ENCODE data around the gene DPYSL3. TPM values are rescaled to one million over a fixed set of nuclear protein-coding genes. Genes with fewer than 3 reads are reported as not detected.

Gene DPYSL3
- polyA plus RNA-seq, 3 donors, result 3.8 to 77.3 (median 31.8) TPM

DNA sequence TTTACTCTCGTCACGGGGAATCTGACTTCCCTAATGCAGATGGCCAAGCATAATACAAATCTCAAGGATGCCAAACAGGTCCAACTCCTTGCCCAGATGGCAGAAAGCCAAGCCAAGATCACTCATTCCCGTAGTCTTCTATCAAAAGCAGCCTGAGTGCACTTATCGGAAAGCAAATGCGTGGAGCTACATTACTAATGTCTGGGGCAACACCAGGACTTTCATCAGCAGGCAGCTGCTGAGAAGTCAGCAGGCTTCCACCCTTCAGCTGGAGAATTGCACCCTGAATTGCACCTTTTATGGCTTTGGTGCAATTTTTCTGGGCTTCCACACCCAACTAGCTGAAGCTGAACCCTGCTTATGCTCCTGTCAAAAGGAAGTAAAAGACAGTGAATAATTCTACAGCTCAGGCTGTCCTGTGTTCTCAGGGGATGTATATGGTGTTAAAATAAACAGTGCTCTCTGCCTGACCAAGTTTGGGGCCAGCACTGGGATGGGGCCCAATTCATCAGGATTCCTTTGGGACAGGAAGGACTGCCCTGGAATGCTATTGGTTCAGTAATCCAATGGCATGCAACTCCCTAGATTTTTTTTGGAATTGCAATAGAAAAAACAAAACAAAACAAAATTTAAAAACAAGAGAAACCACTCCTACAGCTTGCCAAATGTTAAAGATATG lies 92.6 kb downstream of the DPYSL3 start:
- 24 to 38% (median 33%) methylated on average over 5 of the region's 5 CpGs for WGBS, 3 donors
- peak overlapping the region; percentile 43 for H3K27ac ChIP-seq (ENCODE audit: low read depth, low read length)

GRCh38 chr5:147415651-147416050 lies 94.2 kb downstream of the DPYSL3 start:
- WGBS, 3 donors, result 76 to 87% (median 83%) methylated on average over 3 of the region's 3 CpGs
- no peak overlapping the region for H3K27ac ChIP-seq (ENCODE audit: low read depth, low read length)

- H3K27ac ChIP-seq (ENCODE audit: low read depth, low read length), result no peak overlapping the region
- WGBS, 3 donors, result 81 to 90% (median 89%) methylated on average over 3 of the region's 3 CpGs
These were observed 96.6 kb downstream of the DPYSL3 start for GRCh38 chr5:147413266-147413665.

GRCh38 chr5:147412561-147412960 lies 97.3 kb downstream of the DPYSL3 start:
- 90 to 97% (median 92%) methylated on average over 2 of the region's 2 CpGs for WGBS, 3 donors
- H3K27ac ChIP-seq (ENCODE audit: low read depth, low read length), result no peak overlapping the region

DNA sequence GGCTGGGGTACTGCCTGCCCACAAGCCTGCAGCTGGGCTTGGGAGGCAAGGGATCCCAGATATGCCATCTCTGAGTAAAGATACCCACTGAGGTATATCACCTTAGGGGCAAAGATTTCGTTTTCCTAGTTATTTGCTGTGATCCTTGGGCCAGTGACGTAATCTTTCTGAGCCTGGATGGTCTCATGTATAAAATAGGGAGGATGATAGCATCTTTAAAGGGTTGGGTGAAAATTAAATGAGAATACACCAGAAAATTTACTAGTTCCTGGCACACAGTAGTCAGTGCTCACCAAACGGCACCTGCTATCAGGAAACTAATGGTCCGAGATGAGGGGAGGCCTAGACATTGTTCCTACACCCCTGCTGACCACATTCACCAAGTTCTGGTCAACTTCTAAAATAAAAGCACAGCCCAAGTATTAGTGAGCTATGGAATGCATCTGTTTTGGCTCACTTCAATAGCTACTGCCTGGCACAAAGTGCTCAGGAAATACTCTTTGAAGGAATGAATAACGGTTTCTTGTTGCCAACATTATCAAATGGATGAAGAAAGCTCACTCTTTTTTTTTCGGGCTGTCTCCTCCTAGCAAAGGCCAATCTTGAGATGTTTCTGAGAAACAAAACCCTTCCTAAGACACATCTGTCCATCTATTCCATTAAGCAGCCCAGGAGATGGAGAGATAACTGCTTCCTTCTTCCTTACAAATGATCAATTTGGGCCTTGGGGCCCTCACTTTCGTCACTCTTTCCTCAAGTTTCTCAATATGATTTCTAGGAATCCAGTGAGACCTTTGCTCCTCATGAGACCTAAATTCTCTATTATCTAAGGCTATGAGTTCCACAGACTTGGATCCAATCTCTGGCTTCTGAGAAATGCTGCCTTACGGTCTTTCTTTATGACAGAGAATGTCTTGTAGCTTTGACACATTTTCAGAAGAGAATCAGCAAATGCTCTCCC lies 98.2 kb downstream of the DPYSL3 start:
- 54 to 66% (median 59%) methylated on average over 8 of the region's 8 CpGs for WGBS, 3 donors
- no peak overlapping the region for H3K27ac ChIP-seq (ENCODE audit: low read depth, low read length)

GRCh38 chr5:147410496-147411358 lies 99.1 kb downstream of the DPYSL3 start:
- 64 to 78% (median 65%) methylated on average over 8 of the region's 8 CpGs for WGBS, 3 donors
- no peak overlapping the region for H3K27ac ChIP-seq (ENCODE audit: low read depth, low read length)

GRCh38 chr5:147408980-147409379 lies 100.9 kb downstream of the DPYSL3 start:
- 95 to 99% (median 97%) methylated on average over 2 of the region's 2 CpGs for WGBS, 3 donors
- no peak overlapping the region for H3K27ac ChIP-seq (ENCODE audit: low read depth, low read length)

GRCh38 chr5:147407094-147407681 lies 102.7 kb downstream of the DPYSL3 start:
- no peak overlapping the region for H3K27ac ChIP-seq (ENCODE audit: low read depth, low read length)
- WGBS, 3 donors, result 57 to 76% (median 73%) methylated on average over 8 of the region's 8 CpGs

DNA sequence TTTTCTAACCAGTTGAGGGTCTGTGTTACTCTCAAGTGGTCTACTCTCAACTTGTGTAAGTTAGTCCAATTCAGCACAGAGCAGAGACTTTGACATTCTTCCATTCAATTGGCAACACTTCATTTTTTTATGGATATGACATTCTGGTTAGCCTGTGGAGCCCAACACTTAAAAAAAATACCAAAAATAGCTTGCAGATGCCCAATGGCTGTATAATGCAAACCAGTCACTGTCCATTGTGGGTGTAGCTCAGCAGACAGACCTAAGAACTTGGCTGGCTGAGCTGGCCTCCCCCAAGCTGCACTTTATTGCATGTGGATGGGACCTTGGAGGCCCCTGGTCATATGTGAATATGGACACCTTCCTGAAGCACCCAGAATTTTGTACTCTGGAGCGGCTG lies 103.2 kb downstream of the DPYSL3 start:
- no peak overlapping the region for H3K27ac ChIP-seq (ENCODE audit: low read depth, low read length)
- 95 to 100% (median 100%) methylated on average over 1 of the region's 1 CpG for WGBS, 3 donors

GRCh38 chr5:147404706-147405105 lies 105.2 kb downstream of the DPYSL3 start:
- 75 to 95% (median 91%) methylated on average over 1 of the region's 1 CpG for WGBS, 3 donors
- H3K27ac ChIP-seq (ENCODE audit: low read depth, low read length), result peak overlapping the region; percentile 62

GRCh38 chr5:147403651-147404640 lies 105.9 kb downstream of the DPYSL3 start:
- WGBS, 3 donors, result 44 to 78% (median 48%) methylated on average over 15 of the region's 15 CpGs
- H3K27ac ChIP-seq (ENCODE audit: low read depth, low read length), result peak overlapping the region; percentile 62

DNA sequence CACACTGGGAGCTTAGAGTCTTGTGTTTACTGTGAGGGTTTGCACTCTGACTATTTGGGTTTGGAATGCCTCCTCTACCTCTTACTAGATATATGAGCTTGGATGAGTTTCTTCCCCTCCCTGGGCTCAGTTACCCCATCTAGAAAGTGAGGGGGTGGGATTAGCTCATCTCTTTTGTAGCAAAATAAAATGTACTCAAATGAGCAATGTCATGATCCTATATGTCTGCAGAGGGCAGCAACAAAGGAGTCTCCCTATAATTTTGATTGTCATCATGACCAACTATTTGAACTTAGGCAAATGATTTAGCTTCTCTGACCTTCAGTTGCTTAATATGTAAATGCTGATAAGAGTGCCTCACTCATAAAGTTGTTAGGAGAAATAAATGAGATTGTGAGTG lies 109.0 kb downstream of the DPYSL3 start:
- no peak overlapping the region for H3K27ac ChIP-seq (ENCODE audit: low read depth, low read length)

DNA sequence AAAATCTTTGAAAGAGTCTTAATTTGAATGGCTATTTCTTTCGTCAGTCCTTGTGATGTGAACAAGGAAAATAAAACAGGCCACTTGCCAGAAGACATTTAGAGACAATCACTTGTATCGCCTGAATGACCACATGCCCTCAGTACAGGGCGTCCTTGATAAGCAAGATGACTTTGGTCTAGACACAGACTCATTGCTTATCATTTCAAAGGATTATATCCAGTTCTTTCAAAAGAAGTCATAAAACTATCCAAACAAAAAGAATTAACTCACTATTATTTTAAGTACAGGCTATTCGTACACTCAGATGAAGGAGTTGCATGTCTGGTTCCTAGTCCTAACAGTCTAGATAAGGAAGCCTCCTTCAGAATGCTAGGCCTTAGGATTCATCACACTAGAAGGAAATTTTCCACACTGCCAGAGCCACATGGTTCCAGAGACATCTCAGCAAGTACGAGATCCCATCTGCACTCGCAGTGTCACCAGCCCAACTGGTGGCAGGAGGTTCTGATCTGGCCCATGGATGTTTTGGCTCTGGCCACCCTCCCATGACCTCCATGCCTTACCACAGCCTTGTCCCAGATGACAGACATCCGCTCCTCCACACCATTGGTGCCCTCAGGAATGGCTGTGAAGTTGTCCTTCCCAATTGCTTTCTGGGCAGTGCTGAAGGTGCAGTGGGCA lies 109.6 kb downstream of the DPYSL3 start:
- 85 to 94% (median 92%) methylated on average over 7 of the region's 7 CpGs for WGBS, 3 donors
- H3K27ac ChIP-seq (ENCODE audit: low read depth, low read length), result no peak overlapping the region

DNA sequence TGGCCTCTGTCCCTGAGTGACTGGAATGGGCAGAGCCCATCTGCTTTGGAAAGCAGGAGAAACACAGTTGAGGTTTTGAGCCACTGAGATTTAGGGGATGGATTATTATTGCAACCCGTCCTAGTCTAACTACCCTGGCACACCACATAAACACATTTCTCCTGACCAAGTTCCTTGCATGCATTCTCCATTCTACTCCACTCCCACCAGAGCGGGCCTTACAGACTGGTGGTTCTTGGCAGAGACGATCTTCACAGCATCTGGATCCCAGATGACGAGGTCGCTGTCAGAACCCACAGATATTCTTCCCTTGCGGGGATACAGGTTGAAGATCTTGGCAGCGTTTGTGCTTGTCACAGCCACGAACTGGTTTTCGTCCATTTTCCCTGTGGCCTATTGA lies 111.0 kb downstream of the DPYSL3 start:
- 90 to 93% (median 91%) methylated on average over 9 of the region's 9 CpGs for WGBS, 3 donors
- no peak overlapping the region for H3K27ac ChIP-seq (ENCODE audit: low read depth, low read length)

GRCh38 chr5:147397616-147398015 lies 112.3 kb downstream of the DPYSL3 start:
- 82 to 92% (median 92%) methylated on average over 11 of the region's 11 CpGs for WGBS, 3 donors
- no peak overlapping the region for H3K27ac ChIP-seq (ENCODE audit: low read depth, low read length)

DNA sequence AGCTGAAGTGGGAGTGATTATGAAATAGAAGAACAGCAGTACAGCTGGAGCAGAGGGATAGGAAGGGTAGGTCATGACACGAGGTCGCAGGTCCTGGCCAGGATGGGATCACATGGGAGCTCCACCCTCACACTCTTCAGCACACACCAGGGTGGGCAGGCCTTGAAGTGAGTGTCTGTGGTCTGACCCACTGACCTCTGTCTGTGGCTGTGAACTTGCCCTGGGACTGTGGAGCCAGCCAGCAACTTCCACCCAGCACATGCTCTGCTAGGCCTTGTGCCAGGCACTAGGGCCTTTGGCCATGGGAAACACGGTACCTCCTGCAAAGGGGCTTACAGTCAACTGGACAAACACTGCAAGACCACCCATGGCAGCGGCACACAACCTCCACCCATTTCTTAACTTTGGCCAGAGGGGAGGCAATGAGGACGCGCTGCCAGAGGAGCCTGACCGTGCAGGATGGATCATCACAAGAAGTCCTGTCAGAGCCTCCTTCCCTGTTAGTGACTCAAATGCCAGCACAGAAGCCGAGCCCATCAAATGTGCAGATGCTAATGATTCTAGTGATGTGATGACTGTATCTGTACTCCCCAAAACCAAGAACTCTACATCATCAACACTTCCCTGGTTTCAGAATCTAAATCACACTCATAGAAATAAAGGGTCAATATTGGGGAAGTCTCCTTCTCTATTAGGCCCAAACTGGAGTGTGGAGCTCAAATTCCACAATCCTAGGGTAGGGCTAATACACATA lies 113.6 kb downstream of the DPYSL3 start:
- no peak overlapping the region for H3K27ac ChIP-seq (ENCODE audit: low read depth, low read length)
- WGBS, 3 donors, result 61 to 76% (median 76%) methylated on average over 8 of the region's 8 CpGs
